ENCODE data around the gene OLFM2. TPM values are rescaled to one million over a fixed set of nuclear protein-coding genes. Genes with fewer than 3 reads are reported as not detected.
A peak's percentile ranks its signal among the peaks of the same experiment; 100 is the strongest.

Gene OLFM2
- total and polyA plus RNA-seq, 10 donors: 1.5 to 4.6 (median 2.5) TPM

DNA sequence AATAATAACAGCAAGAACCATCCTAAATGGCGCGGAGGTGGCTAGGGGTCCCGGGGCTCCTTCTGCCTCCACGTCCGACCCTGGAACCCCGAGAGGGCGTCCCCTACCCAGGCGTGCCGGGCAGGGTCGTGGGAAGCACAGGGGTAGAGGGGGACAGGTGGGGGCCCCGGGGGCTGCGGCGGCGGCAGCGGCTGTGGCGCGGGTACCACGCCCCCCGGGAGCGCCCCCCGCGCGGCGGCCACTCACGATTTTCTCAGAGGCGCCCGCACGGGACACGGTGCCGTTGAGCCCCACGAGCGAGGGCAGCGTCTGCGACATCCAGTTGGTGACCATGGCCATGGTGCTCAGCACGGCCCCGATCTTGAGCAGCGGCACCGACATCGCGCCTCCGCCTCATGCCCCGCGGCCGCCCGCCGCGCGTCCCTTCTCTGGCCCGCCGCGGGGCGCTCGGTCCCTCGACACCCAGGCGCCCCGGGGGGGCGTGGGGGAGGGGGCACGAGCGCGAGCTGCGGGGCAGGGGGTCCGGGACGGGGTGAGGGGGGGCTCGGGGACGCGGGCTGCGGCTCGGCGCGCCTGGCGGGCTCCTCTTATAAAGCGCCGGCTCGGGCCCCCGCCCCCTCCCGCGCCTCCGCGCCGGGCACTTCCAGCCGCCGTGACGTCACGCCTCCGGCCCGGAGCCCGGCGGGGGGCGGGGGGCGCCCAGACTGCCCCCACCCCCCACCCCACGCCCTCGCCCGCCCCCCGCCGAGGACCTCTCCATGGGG, 22.9 kb downstream of the OLFM2 start:
- peak overlapping the region; percentile 28 to 71 (median 40) for H3K4me3 ChIP-seq
- H3K27ac ChIP-seq: no peak overlapping the region
- 2 to 7% (median 3%) methylated on average over 32 to 87 of the region's 95 CpGs for WGBS, 5 donors
- H3K27me3 ChIP-seq (replicated peaks in 1 of 7): peaks cover 0 to 98% (median 40%) of the 10 kb centered on the region in 7 donors
- H3K4me1 ChIP-seq: peaks cover 5 to 23% (median 21%) of the 10 kb centered on the region in 6 donors
- intact Hi-C loops (cut with DNase I; ENCODE audit: low total_unique reads): loop anchor here (10.0 kb wide), 1 partner anchor 59 kb away; no protein-coding TSS in a partner anchor
- DNase-seq: peak; percentile 59
- H3K9me3 ChIP-seq: no peaks in the 10 kb centered on the region
- H3K36me3 ChIP-seq: no peaks in the 10 kb centered on the region
- no peak for TF ChIP-seq POLR2A (IDR thresholded peaks at IDR 0.05)
- TF ChIP-seq, protein P1, sequence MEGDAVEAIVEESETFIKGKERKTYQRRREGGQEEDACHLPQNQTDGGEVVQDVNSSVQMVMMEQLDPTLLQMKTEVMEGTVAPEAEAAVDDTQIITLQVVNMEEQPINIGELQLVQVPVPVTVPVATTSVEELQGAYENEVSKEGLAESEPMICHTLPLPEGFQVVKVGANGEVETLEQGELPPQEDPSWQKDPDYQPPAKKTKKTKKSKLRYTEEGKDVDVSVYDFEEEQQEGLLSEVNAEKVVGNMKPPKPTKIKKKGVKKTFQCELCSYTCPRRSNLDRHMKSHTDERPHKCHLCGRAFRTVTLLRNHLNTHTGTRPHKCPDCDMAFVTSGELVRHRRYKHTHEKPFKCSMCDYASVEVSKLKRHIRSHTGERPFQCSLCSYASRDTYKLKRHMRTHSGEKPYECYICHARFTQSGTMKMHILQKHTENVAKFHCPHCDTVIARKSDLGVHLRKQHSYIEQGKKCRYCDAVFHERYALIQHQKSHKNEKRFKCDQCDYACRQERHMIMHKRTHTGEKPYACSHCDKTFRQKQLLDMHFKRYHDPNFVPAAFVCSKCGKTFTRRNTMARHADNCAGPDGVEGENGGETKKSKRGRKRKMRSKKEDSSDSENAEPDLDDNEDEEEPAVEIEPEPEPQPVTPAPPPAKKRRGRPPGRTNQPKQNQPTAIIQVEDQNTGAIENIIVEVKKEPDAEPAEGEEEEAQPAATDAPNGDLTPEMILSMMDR (IDR thresholded peaks at IDR 0.05 in 8 of 11, conservative IDR thresholded peaks at IDR 0.05 in 3 of 11): no peak
- no peak for TF ChIP-seq POLR2AphosphoS5 (IDR thresholded peaks at IDR 0.05)

DNA sequence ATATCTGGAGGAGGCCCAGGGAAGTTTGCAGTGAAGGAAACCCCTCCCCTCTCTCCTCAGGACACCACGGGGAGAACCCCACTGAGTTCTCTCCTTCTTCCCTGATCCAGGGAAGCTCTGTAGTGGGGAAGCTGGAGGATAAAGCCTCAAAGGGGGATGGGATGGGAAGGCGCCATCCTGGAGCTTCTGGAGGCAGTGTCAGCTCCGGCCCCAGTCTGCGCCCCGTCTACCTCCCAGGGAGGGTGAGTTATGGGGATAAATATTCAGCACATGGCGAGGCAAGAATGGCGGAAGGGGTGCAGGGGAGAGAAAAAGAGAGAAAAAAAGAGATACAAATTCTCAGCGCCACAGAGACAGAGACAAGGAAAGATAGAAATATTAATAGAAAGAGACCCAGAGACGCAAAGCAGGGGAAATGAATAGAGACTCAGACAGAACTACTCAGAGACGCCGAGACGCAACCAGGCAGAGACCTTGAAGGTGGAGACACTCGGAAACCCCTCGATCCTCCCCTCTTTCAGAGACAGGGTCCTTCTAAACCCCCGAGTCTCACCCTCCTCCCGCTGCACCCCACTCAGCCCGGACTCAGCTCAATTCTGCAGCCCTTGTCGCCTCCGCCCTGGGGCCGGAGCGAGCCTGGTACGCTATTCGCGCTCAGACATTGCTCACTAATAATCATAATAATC, 23.6 kb downstream of the OLFM2 start:
- intact Hi-C loops (cut with DNase I; ENCODE audit: low total_unique reads): loop anchor here (10.0 kb wide), 1 partner anchor 58 kb away; no protein-coding TSS in a partner anchor
- H3K4me1 ChIP-seq: peaks cover 5 to 23% (median 21%) of the 10 kb centered on the region in 6 donors
- TF ChIP-seq, protein P1 (IDR thresholded peaks at IDR 0.05 in 8 of 11, conservative IDR thresholded peaks at IDR 0.05 in 3 of 11): no peak
- TF ChIP-seq POLR2A (IDR thresholded peaks at IDR 0.05) (no peak), POLR2AphosphoS5 (IDR thresholded peaks at IDR 0.05) (no peak)
- 24 to 43% (median 28%) methylated on average over 15 to 24 of the region's 24 CpGs for WGBS, 5 donors
- H3K27ac ChIP-seq: no peak overlapping the region
- H3K36me3 ChIP-seq: no peaks in the 10 kb centered on the region
- H3K9me3 ChIP-seq: no peaks in the 10 kb centered on the region
- DNase-seq: no peak
- H3K27me3 ChIP-seq (replicated peaks in 1 of 7): peaks cover 0 to 92% (median 40%) of the 10 kb centered on the region in 7 donors
- peak overlapping the region in 3 of 8 donors; percentile 40 to 71 (median 53) for H3K4me3 ChIP-seq

DNA sequence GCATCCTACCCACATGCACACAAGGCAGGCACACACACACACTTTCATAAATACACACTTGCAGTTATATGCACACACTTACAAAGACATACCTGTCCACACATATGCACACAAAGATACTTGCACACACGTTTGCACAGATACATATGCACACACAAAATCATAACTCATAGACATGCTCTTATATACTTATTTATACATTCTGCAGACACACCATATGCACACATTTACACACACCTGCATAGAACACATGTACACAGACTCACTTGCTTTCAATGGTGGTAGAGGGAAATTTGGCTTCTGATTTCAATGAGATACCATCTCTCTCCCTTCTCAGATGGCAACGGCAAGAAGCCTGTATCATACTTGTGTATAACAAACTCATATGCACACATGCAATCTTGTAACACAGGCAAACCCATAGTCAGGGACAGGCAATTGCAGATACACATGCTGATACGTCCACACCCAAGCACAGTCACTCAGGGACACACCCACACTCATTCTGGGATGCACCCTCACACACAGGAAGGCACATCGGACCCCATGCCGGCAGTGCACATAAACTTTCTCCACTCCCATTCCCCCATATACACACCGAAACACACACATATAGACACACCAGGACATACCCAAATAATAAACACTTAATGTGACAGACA, 24.7 kb downstream of the OLFM2 start:
- Histone ChIP-seq H3K9me3 (no peaks in the 10 kb centered on the region), H3K36me3 (no peaks in the 10 kb centered on the region), H3K27ac (no peak overlapping the region), H3K4me1 (peaks cover 5 to 23% (median 21%) of the 10 kb centered on the region in 6 donors), H3K27me3 (replicated peaks in 1 of 7) (peaks cover 0 to 82% (median 40%) of the 10 kb centered on the region in 7 donors), H3K4me3 (no peak overlapping the region)
- WGBS, 5 donors: 62 to 76% (median 67%) methylated on average over 6 of the region's 6 CpGs
- no peak for TF ChIP-seq POLR2AphosphoS5 (IDR thresholded peaks at IDR 0.05)
- no peak for TF ChIP-seq POLR2A (IDR thresholded peaks at IDR 0.05)
- TF ChIP-seq, protein P1 (IDR thresholded peaks at IDR 0.05 in 8 of 11, conservative IDR thresholded peaks at IDR 0.05 in 3 of 11): no peak
- intact Hi-C loops (cut with DNase I; ENCODE audit: low total_unique reads): loop anchor here (10.0 kb wide), 1 partner anchor 57 kb away; no protein-coding TSS in a partner anchor
- DNase-seq: no peak

Measured in spleen (tissue), 11 donors.